ENCODE results near the gene CMTM1.
A peak's percentile ranks its signal among the peaks of the same experiment; 100 is the strongest.
"Not testable (repeated sequence)": the region's sequence is repeated elsewhere in the genome, so short reads cannot be mapped to it uniquely, and the experiment has no call there.

The CMTM1 gene

GRCh38 chr16:66596559-66596958 is 30.3 kb downstream of the CMTM1 start:
- not testable (repeated sequence) for DNase-seq

- no peak for DNase-seq
Measured at GRCh38 chr16:66596986-66597848, 31.0 kb downstream of the CMTM1 start.

GRCh38 chr16:66598111-66598510 is 31.9 kb downstream of the CMTM1 start:
- no peak for DNase-seq

- no peak for DNase-seq
Measured at GRCh38 chr16:66599726-66600125, 33.5 kb downstream of the CMTM1 start.

GRCh38 chr16:66600477-66600876 is 34.2 kb downstream of the CMTM1 start:
- DNase-seq: no peak

GRCh38 chr16:66601471-66601870 is 35.2 kb downstream of the CMTM1 start:
- DNase-seq: no peak

- peak; percentile 49 for DNase-seq
Measured at GRCh38 chr16:66603537-66604375, 37.5 kb downstream of the CMTM1 start.

- DNase-seq: peak; percentile 66
Measured at GRCh38 chr16:66604376-66605176, 38.3 kb downstream of the CMTM1 start, which contains the start of gene CMTM3. Gene CMTM3 (plus strand): TSS chr16:66604704. CDS start chr16:66604806, 102 bp downstream.

GRCh38 chr16:66605177-66605978 is 39.1 kb downstream of the CMTM1 start:
- DNase-seq: no peak

GRCh38 chr16:66605979-66606751 is 39.9 kb downstream of the CMTM1 start:
- no peak for DNase-seq

GRCh38 chr16:66608241-66609138 is 42.3 kb downstream of the CMTM1 start:
- peak; percentile 89 for DNase-seq

GRCh38 chr16:66609139-66609510 is 42.9 kb downstream of the CMTM1 start:
- DNase-seq: no peak

- no peak for DNase-seq
Measured at GRCh38 chr16:66610111-66610820, 44.0 kb downstream of the CMTM1 start.

- not testable (repeated sequence) for DNase-seq
Measured at GRCh38 chr16:66611911-66612310, 45.7 kb downstream of the CMTM1 start.

GRCh38 chr16:66612422-66612821 is 46.2 kb downstream of the CMTM1 start:
- DNase-seq: no peak

GRCh38 chr16:66614161-66614802 is 48.0 kb downstream of the CMTM1 start:
- DNase-seq: no peak

- DNase-seq: no peak
Measured at GRCh38 chr16:66616169-66616568, 49.9 kb downstream of the CMTM1 start.

GRCh38 chr16:66616592-66616991 is 50.4 kb downstream of the CMTM1 start:
- no peak for DNase-seq

- peak; percentile 21 for DNase-seq
Measured at GRCh38 chr16:66617010-66617434, 50.8 kb downstream of the CMTM1 start.
